SK-N-MC (cell line): ENCODE data around the gene ACOXL.

Experiments
- DNase-seq: peaks from one replicate; pipeline ENCODE4 v3.0.0-alpha.2; 2011; ENCODE audit warnings: low read depth, low spot score
- H3K27ac ChIP-seq: fragments of 200-600 bp; sonication (generic); 2 replicates; pipeline ENCODE4 v1.5.1; 2016; ENCODE audit warnings: mixed run types
- H3K36me3 ChIP-seq: fragments of 200-600 bp; sonication (generic); 2 replicates; pipeline ENCODE4 v1.6.1; 2017; ENCODE audit warnings: antibody characterized with exemption, low read length, mixed read lengths; ENCODE audit not compliant: insufficient read depth
- H3K4me3 ChIP-seq: fragments of 200-600 bp; sonication (generic); 2 replicates; pipeline ENCODE4 v1.5.1; 2016
- H3K9ac ChIP-seq: fragments of 200-600 bp; sonication (generic); 2 replicates; pipeline ENCODE4 v1.8.0; 2017; ENCODE audit warnings: mixed run types, mixed read lengths; ENCODE audit not compliant: insufficient read length
- H3K9me3 ChIP-seq: fragments of 200-600 bp; sonication (generic); 2 replicates; pipeline ENCODE4 v1.6.1; 2017; ENCODE audit warnings: low read depth, mild to moderate bottlenecking, antibody characterized with exemption, low read length, moderate library complexity, mixed read lengths
- EZH2 ChIP-seq: fragments of 200-600 bp; sonication (generic); IDR thresholded peaks from one replicate; pipeline ENCODE4 v1.6.1; 2017; ENCODE audit warnings: antibody characterized with exemption
- FOXP2 ChIP-seq: optimal IDR thresholded peaks from 2 replicates; pipeline ENCODE3; 2011; ENCODE audit warnings: mild to moderate bottlenecking, moderate library complexity; ENCODE audit not compliant: insufficient read depth; ENCODE audit errors: extremely low read length, control extremely low read depth
- POLR2AphosphoS5 ChIP-seq: IDR thresholded peaks from 2 replicates; pipeline ENCODE4 v1.6.1; 2012; ENCODE audit warnings: mild to moderate bottlenecking, low read depth, low read length, borderline replicate concordance

Gene ACOXL

GRCh38 chr2:110804433-110804832, 72.1 kb downstream of the ACOXL start:
- Histone ChIP-seq H3K4me3 (no peak overlapping the region), H3K27ac (no peak overlapping the region), H3K9ac (no peak overlapping the region), H3K9me3 (no peaks in the 10 kb centered on the region), H3K36me3 (no peaks in the 10 kb centered on the region)
- no peak for DNase-seq
- TF ChIP-seq EZH2, result no peak
- TF ChIP-seq FOXP2, result no peak
- TF ChIP-seq POLR2AphosphoS5, result no peak

GRCh38 chr2:110804915-110805314, 72.5 kb downstream of the ACOXL start:
- Histone ChIP-seq H3K36me3 (no peaks in the 10 kb centered on the region), H3K9me3 (no peaks in the 10 kb centered on the region), H3K27ac (no peak overlapping the region), H3K9ac (no peak overlapping the region), H3K4me3 (no peak overlapping the region)
- DNase-seq, result no peak
- no peak for TF ChIP-seq EZH2
- no peak for TF ChIP-seq POLR2AphosphoS5
- TF ChIP-seq FOXP2, result no peak

DNA sequence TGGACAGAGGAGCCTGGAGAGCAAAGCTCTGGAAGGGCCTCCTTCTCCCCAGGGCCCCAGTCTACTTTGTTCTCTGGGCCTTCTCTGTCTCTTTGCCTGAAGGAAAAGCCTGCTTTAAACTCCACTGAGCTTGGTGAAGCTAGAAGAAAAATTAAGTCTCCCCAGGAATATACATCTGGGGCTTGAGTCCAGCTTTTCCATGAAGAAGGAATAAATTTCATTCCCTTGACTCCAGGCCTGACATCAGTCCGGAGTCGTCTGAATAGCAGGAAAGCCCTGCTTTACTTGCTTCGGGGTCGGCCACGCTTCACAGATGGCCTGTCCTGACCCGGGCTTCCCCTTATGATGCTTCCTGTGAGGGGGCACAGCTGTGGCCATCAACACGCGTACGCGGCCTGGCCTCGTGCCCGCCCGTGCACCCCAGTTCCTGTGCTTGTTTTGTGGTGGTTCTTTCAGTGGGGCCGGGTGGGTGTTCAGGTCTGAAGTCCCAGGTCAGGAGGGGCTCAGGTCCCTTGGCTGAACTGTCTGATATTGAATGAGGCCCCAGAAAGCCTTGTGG, 73.6 kb downstream of the ACOXL start:
- TF ChIP-seq POLR2AphosphoS5 (no peak), EZH2 (no peak), FOXP2 (no peak)
- Histone ChIP-seq H3K9me3 (no peaks in the 10 kb centered on the region), H3K9ac (no peak overlapping the region), H3K4me3 (no peak overlapping the region), H3K36me3 (no peaks in the 10 kb centered on the region), H3K27ac (no peak overlapping the region)
- DNase-seq, result no peak

DNA sequence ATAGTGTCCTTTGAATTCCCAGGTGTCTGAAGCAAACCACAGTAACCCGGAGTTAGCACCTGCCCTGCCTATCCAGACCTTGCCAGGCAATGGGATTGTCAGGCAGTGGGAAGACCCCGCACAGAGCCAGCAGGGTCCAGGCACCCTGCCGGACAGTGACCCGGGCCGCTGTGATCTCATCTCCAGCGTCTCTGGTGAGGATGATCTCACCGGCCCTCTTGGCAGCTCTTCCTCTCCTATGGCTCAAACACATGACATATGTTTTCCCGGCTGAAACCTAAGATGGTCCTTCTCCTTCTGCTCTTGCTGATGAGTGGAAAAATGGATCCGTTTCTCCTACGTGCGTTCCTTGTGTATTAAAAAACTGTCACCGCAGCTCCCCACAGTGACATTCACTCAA, 75.1 kb downstream of the ACOXL start:
- H3K4me3 ChIP-seq, result no peak overlapping the region
- no peak overlapping the region for H3K9ac ChIP-seq
- no peaks in the 10 kb centered on the region for H3K9me3 ChIP-seq
- DNase-seq, result no peak
- no peaks in the 10 kb centered on the region for H3K36me3 ChIP-seq
- TF ChIP-seq EZH2 (no peak), FOXP2 (no peak), POLR2AphosphoS5 (no peak)
- no peak overlapping the region for H3K27ac ChIP-seq

DNA sequence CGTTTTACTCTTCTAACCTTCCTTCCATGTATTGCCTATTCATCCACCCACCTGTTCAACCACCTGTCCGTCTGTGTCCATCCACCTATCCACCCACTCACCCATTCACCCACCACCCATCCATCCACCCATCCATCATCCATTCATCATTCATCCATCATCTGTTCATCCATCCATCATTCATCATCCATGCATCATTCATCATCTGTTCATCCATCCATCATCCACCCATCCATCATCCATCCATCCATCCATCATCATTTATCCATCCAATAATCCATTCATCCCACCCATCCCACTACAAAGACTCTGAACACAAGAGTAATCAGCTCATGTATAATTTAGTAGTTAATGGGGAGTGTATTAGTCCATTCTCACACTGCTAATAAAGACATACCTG, 78.0 kb downstream of the ACOXL start:
- H3K4me3 ChIP-seq, result no peak overlapping the region
- no peak overlapping the region for H3K9ac ChIP-seq
- no peak for TF ChIP-seq EZH2
- TF ChIP-seq POLR2AphosphoS5, result no peak
- no peak for TF ChIP-seq FOXP2
- no peaks in the 10 kb centered on the region for H3K9me3 ChIP-seq
- no peaks in the 10 kb centered on the region for H3K36me3 ChIP-seq
- DNase-seq, result no peak
- H3K27ac ChIP-seq, result no peak overlapping the region

- Histone ChIP-seq H3K9me3 (no peaks in the 10 kb centered on the region), H3K9ac (no peak overlapping the region), H3K36me3 (no peaks in the 10 kb centered on the region), H3K27ac (no peak overlapping the region), H3K4me3 (no peak overlapping the region)
- TF ChIP-seq FOXP2 (no peak), POLR2AphosphoS5 (no peak), EZH2 (no peak)
- no peak for DNase-seq
Measured at GRCh38 chr2:110812726-110813645, 80.6 kb downstream of the ACOXL start.

GRCh38 chr2:110813896-110814295, 81.5 kb downstream of the ACOXL start:
- no peak for TF ChIP-seq FOXP2
- TF ChIP-seq EZH2, result no peak
- no peak for TF ChIP-seq POLR2AphosphoS5
- no peaks in the 10 kb centered on the region for H3K9me3 ChIP-seq
- H3K27ac ChIP-seq, result no peak overlapping the region
- H3K4me3 ChIP-seq, result no peak overlapping the region
- H3K36me3 ChIP-seq, result no peaks in the 10 kb centered on the region
- H3K9ac ChIP-seq, result no peak overlapping the region
- no peak for DNase-seq

- Histone ChIP-seq H3K4me3 (no peak overlapping the region), H3K36me3 (no peaks in the 10 kb centered on the region), H3K9ac (no peak overlapping the region), H3K27ac (no peak overlapping the region), H3K9me3 (no peaks in the 10 kb centered on the region)
- no peak for TF ChIP-seq FOXP2
- no peak for TF ChIP-seq POLR2AphosphoS5
- TF ChIP-seq EZH2, result no peak
- no peak for DNase-seq
Measured at GRCh38 chr2:110815938-110816337, 83.6 kb downstream of the ACOXL start.
